Esophagus squamous epithelium (tissue), 4 donors: Measurements from ENCODE around the gene NUDT1.

Experiments used
- POLR2A ChIP-seq, 4 donors: fragments of 450-650 bp; IDR thresholded peaks; one replicate each; pipeline ENCODE4 v1.6.1; 2017; ENCODE audit warnings: antibody characterized with exemption in 4 of 4, mild to moderate bottlenecking in 4 of 4, moderate library complexity in 3 of 4
- TF ChIP-seq, protein P1 (sequence below), 6 experiments: fragments of 450-650 bp in 4 of 6; fragments of 200-600 bp in 2 of 6; sonication (generic) in 2 of 6; IDR thresholded peaks; one replicate each; pipeline ENCODE4 v1.5.1; 2016 to 2019; ENCODE audit warnings: antibody characterized with exemption in 6 of 6, mild to moderate bottlenecking in 4 of 6, moderate library complexity in 4 of 6

DNA sequence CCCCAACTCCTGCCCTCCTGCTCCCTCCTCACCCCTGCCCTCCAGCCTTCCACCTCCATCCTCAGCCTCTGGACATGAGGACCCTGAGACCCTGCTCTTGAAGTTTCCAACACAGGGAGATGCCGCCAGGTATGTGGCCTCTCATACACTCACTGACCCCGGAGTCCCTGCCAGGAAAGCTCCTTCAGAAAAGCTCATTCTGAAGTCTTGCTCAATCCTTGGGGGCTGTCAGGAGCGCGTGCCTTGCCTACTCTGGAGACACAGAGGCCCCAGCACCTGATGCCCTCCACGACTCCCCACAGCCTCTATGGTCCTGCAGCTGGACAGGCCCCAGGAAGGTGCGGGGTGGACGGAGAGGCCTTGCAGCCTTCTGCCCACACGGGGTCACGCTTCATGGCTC, 11.0 kb downstream of the NUDT1 start:
- TF ChIP-seq, protein P1, sequence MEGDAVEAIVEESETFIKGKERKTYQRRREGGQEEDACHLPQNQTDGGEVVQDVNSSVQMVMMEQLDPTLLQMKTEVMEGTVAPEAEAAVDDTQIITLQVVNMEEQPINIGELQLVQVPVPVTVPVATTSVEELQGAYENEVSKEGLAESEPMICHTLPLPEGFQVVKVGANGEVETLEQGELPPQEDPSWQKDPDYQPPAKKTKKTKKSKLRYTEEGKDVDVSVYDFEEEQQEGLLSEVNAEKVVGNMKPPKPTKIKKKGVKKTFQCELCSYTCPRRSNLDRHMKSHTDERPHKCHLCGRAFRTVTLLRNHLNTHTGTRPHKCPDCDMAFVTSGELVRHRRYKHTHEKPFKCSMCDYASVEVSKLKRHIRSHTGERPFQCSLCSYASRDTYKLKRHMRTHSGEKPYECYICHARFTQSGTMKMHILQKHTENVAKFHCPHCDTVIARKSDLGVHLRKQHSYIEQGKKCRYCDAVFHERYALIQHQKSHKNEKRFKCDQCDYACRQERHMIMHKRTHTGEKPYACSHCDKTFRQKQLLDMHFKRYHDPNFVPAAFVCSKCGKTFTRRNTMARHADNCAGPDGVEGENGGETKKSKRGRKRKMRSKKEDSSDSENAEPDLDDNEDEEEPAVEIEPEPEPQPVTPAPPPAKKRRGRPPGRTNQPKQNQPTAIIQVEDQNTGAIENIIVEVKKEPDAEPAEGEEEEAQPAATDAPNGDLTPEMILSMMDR (IDR thresholded peaks at IDR 0.05) = no peak
- TF ChIP-seq POLR2A (IDR thresholded peaks at IDR 0.05) = no peak
